IPS DF 4.7 (cell line): ENCODE results near the gene PPP2R1A.
"Not testable (repeated sequence)": the region's sequence is repeated elsewhere in the genome, so short reads cannot be mapped to it uniquely, and the experiment has no call there.

Experiments
- DNase-seq: peaks from one replicate; pipeline ENCODE4 v3.0.0-alpha.2; 2013; ENCODE audit warnings: low spot score; ENCODE audit errors: extremely low read depth

The PPP2R1A gene

DNA sequence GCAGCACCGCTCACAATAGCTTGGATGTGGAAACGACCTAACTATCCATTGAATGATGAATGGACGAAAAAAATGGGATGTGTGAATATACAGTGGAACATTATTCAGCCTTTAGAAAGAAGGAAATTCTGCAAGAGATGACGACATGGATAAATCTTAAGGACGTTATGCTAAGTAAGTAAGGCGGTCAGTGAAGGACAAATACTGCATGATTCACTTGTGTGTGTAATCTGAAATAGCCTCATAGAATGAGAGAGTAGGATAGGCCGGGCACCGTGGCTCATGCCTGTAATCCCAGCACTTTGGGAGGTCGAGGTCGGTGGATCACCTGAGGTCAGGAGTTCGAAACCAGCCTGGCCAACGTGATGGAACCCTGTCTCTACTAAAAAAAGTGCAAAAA lies 54.2 kb downstream of the PPP2R1A start:
- no peak for DNase-seq

DNA sequence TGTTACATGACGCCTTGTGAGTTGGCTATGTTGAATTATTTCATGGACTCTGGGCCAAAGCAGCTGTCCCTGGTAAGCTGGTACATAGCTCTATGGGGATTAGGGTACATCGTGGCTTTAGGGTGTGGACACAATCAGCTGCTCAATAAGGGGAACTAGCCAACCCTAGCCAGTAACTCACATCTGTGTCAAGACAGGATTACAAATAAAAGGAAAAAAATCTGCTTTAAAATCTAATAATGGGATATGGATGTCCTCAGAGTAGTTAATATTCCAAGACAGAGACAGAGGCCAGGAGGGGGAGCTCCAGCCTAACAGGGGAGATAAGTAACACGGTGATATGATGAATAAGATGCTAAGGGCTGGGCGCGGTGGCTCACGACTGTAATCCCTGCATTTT lies 58.4 kb downstream of the PPP2R1A start:
- no peak for DNase-seq

DNA sequence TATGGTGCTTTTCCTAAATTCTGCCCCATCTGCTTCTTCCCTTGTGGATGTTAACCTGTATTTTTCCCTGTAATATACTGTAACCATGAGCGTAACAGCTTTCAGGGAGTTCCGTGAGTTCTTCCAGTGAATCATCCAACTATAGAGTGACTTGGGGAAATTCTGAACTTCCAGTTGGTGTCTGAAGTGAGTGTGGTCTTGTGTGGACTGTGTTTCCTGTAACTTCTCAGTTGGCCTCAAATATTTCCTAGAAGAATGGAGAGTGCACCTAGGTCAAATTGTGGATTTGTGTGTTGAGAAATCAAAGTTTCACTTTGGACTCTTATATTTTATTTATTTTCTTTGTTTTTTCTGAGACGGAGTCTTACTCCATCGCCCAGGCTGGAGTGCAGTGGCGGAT lies 68.6 kb downstream of the PPP2R1A start:
- DNase-seq = no peak

DNA sequence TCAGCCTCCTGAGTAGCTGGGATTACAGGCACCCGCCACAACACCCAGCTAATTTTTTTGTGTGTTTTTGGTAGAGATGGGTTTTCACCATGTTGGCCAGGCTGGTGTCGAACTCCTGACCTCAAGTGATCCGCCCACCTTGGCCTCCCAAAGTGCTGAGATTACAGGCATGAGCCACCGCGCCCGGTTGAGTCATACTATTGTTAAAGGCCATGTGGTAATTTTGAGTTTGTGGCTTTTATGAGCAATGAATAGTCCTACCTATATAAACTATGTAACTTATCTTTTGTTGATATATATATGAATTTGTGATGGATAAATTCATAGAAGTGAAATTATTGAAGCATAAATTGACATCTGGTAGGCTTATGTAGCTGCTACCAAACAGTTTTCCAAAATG lies 75.7 kb downstream of the PPP2R1A start:
- DNase-seq = not testable (repeated sequence)

DNA sequence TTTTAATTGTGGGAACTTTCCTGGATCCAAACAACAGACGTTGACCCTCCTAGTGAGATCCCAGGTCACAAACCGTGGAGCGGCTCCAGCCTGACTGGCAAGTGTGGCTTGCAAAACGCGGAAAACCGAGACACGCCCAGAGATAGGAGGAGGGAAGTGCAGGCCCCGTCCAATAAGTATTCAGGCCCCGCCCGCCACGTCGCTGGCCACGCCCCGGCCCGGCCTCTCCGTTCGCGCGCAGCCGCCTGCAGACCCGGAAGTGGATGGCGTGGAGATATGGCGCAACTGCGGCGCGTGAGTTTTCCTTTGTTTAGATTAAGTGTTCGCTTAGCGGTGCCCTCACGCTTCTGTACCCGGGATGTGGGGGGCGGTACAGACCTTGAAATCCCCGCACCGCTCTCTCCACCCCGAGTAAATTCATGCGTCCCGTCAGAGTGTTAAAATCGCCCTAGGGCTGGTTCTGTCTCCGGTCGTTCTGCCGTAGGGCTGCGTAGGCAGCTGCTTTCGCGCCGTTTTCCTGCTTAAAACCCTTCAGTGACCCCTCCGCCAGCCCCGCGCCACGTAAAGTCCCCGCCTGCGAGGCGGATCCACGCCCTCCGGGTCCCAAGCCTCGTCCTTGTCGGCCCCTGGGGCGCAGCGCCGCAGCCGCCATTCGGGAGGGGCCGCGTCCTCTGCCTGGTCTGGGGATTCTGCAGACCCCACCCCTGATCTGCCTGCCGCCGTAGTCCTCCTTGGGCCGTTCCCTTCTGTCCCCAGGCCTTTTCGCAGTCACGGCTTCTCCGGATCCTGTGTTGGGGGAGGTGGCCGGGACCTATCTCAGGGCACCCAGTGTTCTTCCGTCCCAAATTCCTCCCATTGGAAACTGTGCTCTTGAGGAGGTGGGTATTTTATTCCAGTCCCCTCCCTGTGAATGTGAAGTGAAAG lies 79.7 kb downstream of the PPP2R1A start, which contains the start of gene ZNF766:
Gene ZNF766 (plus strand): TSS at position 250 of the 924 bp plus-strand sequence. CDS start 27 bp downstream, at position 277.
- DNase-seq = peak; percentile 78

DNA sequence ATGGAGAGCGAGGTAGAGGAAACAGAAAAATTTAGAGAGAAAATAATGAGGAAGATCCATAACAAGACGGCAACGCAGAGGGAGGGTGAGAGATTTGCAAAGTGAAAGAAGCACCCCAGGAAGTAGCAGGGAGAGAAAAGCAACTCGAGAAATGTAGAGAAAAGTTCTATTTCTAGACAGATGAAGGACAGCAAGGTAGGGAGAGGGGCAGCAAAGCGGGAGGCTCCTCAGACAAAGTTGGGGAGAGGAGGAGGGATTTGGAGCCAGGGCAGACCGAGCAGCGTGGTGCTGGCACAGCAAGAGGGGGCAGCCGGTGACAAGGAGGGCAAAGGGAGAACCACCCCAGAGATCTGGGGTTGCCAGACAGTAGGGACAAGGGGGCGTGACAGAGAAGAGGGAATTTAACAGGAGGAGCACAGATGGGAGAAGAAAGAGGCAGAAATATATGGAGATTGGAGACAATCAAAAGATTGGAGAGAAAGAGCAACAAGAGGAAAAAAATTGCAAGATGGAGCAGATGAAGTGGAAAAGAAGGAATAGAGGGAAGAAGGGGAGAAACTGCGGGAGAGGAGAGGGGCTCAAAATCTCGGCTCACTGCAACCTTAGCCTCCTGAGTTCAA lies 80.5 kb downstream of the PPP2R1A start:
- DNase-seq = no peak

DNA sequence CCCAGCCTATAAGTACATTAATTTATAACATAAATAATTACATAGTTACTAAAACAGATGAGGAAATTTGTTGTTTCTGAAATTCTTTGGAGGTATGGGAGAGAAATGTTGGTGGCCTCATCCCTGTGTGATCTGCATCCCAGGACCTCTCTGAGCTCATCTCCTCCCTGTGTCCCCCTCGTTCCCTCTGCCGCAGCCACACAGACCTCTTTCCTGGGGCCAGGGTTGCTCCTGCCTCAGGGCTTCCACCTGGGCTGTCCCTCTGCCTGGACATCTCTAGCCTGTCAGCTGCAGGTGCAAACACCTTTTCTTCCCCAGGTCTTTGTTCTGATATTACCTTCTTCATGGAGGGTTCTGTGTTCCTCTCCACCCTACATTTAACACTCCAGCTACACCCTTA lies 83.4 kb downstream of the PPP2R1A start:
- no peak for DNase-seq

DNA sequence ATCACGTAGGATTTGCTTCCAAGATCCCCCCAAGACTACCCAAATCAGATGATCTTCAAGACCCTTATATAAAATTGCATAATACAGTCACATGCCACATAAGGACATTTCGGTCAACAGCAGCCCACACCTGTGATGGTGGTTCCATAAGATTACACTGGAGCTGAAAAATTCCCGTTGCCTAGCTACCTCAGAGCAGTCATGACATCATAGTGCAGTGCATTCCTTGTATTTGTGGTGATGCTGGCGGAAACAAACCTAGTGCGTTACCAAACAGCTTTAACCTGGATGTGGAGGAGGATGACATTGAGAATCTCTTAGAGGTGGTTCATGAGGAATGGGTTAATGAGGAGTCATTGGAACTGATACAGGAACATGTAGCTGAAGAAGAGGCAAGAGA lies 84.3 kb downstream of the PPP2R1A start:
- no peak for DNase-seq

DNA sequence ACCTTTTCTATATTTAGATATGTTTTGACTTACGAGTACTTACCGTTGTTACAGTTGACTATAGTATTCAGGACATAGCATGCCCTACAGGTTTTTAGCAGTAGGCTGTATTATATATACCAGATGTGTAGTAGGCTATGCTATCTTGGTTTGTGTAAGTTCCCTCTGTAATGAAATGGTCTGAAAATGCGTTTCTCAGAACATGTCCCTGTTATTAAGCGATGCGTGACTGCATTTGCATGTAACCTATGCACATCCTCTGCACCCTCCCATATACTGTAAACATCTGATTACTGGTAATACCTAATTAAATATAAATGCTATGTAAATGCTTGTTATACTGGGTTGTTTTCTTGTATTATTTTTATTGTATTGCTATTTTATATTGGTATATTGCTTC lies 86.1 kb downstream of the PPP2R1A start:
- DNase-seq = no peak

DNA sequence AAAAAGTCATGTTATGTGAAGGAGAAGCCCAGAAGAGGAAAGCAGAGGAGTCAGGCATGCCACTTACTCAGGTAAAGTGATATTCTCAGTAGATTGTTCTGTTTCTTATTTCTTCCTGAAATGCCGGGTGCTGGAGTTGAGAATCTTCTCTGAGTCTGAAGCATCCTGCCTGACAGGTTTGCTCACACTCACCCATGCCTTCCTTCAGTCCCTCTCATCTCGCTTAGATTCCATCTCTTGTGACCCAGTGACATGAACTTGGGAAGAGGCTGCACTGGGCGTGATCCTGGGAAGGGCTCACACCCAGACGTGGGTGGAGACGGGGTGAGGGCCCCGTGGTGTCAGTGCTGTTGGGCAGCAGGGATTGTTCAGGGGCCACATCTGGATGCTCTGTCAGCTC lies 87.6 kb downstream of the PPP2R1A start:
- DNase-seq = no peak
